ENCODE results near the gene LACRT. TPM values are rescaled to one million over a fixed set of nuclear protein-coding genes. Genes with fewer than 3 reads are reported as not detected.

LACRT gene
- total and polyA plus RNA-seq, 2 of the 8 experiments (the other 6 are each of a cell fraction or from before 2014, with no cell fraction given): not detected

DNA sequence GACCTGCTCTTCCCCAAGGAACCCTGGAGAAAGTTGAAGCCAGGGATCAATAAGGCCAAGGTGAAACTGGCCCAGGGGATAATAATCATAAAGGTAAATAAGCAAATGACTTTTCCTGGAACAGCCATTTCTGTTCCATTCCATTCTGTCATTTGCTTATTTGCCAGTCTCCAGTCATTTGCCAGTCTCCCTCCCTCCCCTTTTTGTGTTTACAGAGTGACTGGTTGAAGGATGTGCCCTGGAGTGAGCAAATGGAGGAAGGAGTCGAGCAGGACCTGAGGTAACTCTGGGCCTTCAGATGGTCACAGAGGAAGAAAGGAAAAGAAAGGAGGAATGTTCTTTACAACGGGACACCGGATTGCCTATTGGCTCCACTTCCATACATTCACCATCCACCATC, 31.3 kb upstream of the LACRT start:
- H3K56ac ChIP-seq (replicated peaks; ENCODE audit: insufficient read length, low read depth, low read length): no peak overlapping the region
- no peak overlapping the region for H4K5ac ChIP-seq (ENCODE audit: insufficient read length, low read depth, low read length)
- H3K36me3 ChIP-seq (ENCODE audit: control insufficient read depth in 2 of 4, insufficient read depth in 4 of 4, low read length in 3 of 4): no peaks in the 10 kb centered on the region
- FAIRE-seq (no peak), DNase-seq (ENCODE audit: low read depth in 1 of 2, low spot score in 2 of 2) (no peak)
- no peak overlapping the region for H3K4ac ChIP-seq (replicated peaks; ENCODE audit: insufficient read length, low read depth, low read length)
- no peaks in the 10 kb centered on the region for H3K4me1 ChIP-seq (replicated peaks in 1 of 4; ENCODE audit: control insufficient read depth in 3 of 4, insufficient read depth in 4 of 4, low read length in 3 of 4)
- no peak overlapping the region for H3K4me2 ChIP-seq (ENCODE audit: insufficient read depth in 1 of 2, low read depth in 2 of 2, low read length in 2 of 2)
- no peak overlapping the region for H2BK20ac ChIP-seq (ENCODE audit: low read length)
- no peaks in the 10 kb centered on the region for H3K9me3 ChIP-seq (ENCODE audit: insufficient read depth in 2 of 2, low read depth in 1 of 2, low read length in 1 of 2)
- no peak overlapping the region for H4K8ac ChIP-seq (ENCODE audit: extremely low read depth, insufficient read depth, low read length)
- ChIA-PET CTCF (ENCODE audit: partially characterized antibody) (interaction anchor here (1.4 kb wide), 1 partner anchor 14 kb away, joined by 6 read pairs; no protein-coding TSS in a partner anchor), POLR2A (ENCODE audit: partially characterized antibody) (no interaction called here)
- no peaks in the 10 kb centered on the region; a peak in 1 of 7 replicates for H3K27me3 ChIP-seq (replicated peaks in 1 of 4; ENCODE audit: control insufficient read depth in 3 of 4, extremely low read depth in 1 of 4, insufficient read depth in 3 of 4, low read length in 3 of 4)
- H3K23me2 ChIP-seq (ENCODE audit: low read depth, low read length): no peaks in the 10 kb centered on the region
- H4K91ac ChIP-seq (replicated peaks; ENCODE audit: insufficient read length, low read length): no peak overlapping the region
- H3K9ac ChIP-seq (replicated peaks in 1 of 4; ENCODE audit: extremely low read depth in 1 of 4, low read depth in 3 of 4, low read length in 3 of 4): no peak overlapping the region
- H2BK120ac ChIP-seq (replicated peaks; ENCODE audit: low read depth, low read length): no peak overlapping the region
- no peak overlapping the region for H2AK5ac ChIP-seq (ENCODE audit: low read depth, low read length)
- no peak overlapping the region for H2BK12ac ChIP-seq (ENCODE audit: low read depth, low read length)
- 95% methylated on average over 3 of the region's 3 CpGs; no CpG with 5 or more reads in 1 of the 2 experiments for WGBS, 2 experiments (ENCODE audit: extremely low coverage in 1 of 2, insufficient coverage in 1 of 2, insufficient read length in 1 of 2, insufficient replicate concordance in 2 of 2, low coverage in 1 of 2, low lambda C conversion rate in 2 of 2, missing lambda C conversion rate in 1 of 2)
- no peak overlapping the region for H2BK15ac ChIP-seq (ENCODE audit: low read length)
- H3K4me3 ChIP-seq (ENCODE audit: extremely low read depth in 1 of 4, insufficient read depth in 2 of 4, low read depth in 3 of 4, low read length in 4 of 4): no peak overlapping the region
- H3K27ac ChIP-seq (ENCODE audit: low read depth, low read length): no peak overlapping the region
- no peak overlapping the region for H3K14ac ChIP-seq (ENCODE audit: insufficient read length)
- H3K18ac ChIP-seq (ENCODE audit: extremely low read depth, low read length): no peak overlapping the region
- H2BK5ac ChIP-seq (ENCODE audit: low read depth, low read length): no peak overlapping the region
- H3K79me2 ChIP-seq (ENCODE audit: control insufficient read depth in 1 of 2, insufficient read depth in 2 of 2, low read length in 2 of 2): no peaks in the 10 kb centered on the region
- no peak overlapping the region; the same call in 1 of the 2 replicates for H2AFZ ChIP-seq (ENCODE audit: low read length)
- H3K23ac ChIP-seq (ENCODE audit: insufficient read length): no peak overlapping the region
- H3K79me1 ChIP-seq (ENCODE audit: low read depth, low read length): no peaks in the 10 kb centered on the region
- H4K20me1 ChIP-seq (replicated peaks in 1 of 2; ENCODE audit: control insufficient read depth in 1 of 2, insufficient read depth in 2 of 2, low read length in 2 of 2): no peaks in the 10 kb centered on the region
- no peak for TF ChIP-seq TAF7 (optimal IDR thresholded peaks at IDR 0.05; ENCODE audit: borderline replicate concordance, low read depth, low read length)
- TF ChIP-seq RBBP5 (IDR thresholded peaks at IDR 0.05; ENCODE audit: borderline replicate concordance, low read depth, low read length): no peak
- no peak for TF ChIP-seq KDM1A (IDR thresholded peaks at IDR 0.05; ENCODE audit: borderline replicate concordance, low read length)
- no peak for TF ChIP-seq CREB1 (IDR thresholded peaks at IDR 0.05)
- no peak for TF ChIP-seq FOSL1 (IDR thresholded peaks at IDR 0.05; ENCODE audit: insufficient read depth, low read depth, low read length)
- TF ChIP-seq TBP (IDR thresholded peaks at IDR 0.05; ENCODE audit: low read depth, low read length): no peak
- TF ChIP-seq EGR1 (IDR thresholded peaks at IDR 0.05; ENCODE audit: borderline replicate concordance, low read depth, low read length): no peak
- TF ChIP-seq PHF8 (conservative IDR thresholded peaks at IDR 0.05; ENCODE audit: low read depth, low read length): no peak
- no peak for TF ChIP-seq MAFK (IDR thresholded peaks at IDR 0.05; ENCODE audit: low read depth, low read length)
- TF ChIP-seq RFX5 (IDR thresholded peaks at IDR 0.05; ENCODE audit: borderline replicate concordance, low read depth, low read length): no peak
- TF ChIP-seq POLR2A (IDR thresholded peaks at IDR 0.05; ENCODE audit: control extremely low read depth in 1 of 2, low read depth in 2 of 2, low read length in 2 of 2): no peak
- no peak for TF ChIP-seq YY1 (IDR thresholded peaks at IDR 0.05; ENCODE audit: low read depth, low read length)
- TF ChIP-seq, protein P1, sequence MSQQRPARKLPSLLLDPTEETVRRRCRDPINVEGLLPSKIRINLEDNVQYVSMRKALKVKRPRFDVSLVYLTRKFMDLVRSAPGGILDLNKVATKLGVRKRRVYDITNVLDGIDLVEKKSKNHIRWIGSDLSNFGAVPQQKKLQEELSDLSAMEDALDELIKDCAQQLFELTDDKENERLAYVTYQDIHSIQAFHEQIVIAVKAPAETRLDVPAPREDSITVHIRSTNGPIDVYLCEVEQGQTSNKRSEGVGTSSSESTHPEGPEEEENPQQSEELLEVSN (IDR thresholded peaks at IDR 0.05): no peak
- no peak for TF ChIP-seq BACH1 (IDR thresholded peaks at IDR 0.05; ENCODE audit: low read length)

All from H1 (cell line).